M059J (cell line): Measurements from ENCODE around the gene DUSP6. TPM values are rescaled to one million over a fixed set of nuclear protein-coding genes. Genes with fewer than 3 reads are reported as not detected.
A peak's percentile ranks its signal among the peaks of the same experiment; 100 is the strongest.

Experiments used
- DNase-seq: peaks from one replicate; pipeline ENCODE4 v3.0.0-alpha.2; 2012; ENCODE audit warnings: low read depth
- total RNA-seq: library from RNA; depleted of rRNA; stranded (reverse); fragments of >200 nt; shearing (Covaris generic); gene quantifications from 2 replicates; pipeline ENCODE4 v1.2.3, GENCODE V29; 2014

DUSP6 gene
- total RNA-seq, 1 experiment from 2014 or later = 24.0 TPM

DNA sequence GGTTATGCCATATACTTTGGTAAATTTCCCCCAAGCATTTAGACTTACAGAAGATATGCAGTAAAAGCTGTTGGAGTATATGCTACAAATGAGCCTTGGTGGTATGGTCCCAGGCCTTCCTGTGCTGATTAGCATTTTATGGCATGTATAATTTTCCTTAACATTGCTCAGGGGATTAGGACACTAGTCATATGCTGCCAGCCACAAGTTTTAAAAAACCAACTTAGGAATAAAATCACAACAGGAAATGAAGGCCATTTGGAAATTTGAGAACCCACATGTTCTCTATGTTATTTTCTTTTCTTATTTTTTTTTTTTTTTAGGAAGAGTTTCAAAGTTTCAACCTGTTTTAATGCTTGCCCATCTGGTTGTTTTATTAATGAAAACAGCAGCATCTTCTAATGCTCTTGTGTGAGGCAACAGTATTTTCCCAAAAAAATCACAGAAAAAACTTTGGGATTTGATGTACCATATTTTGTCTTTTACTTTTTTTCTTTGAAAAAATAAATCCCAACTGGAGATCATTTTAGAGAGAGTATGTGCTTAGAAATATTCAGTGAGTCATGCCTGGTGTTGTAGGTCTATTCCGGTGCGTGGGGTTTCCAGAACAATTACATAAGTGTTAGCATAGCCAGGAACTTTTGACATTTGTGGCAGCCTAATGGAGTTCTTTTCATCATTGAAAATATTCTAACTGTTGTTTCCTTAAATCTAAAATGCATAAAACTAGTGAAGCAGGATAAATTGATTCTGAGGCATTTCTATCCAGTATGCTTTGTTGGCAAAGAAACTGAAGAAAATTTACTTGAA, 21.7 kb upstream of the DUSP6 start:
- peak; percentile 78 for DNase-seq

DNA sequence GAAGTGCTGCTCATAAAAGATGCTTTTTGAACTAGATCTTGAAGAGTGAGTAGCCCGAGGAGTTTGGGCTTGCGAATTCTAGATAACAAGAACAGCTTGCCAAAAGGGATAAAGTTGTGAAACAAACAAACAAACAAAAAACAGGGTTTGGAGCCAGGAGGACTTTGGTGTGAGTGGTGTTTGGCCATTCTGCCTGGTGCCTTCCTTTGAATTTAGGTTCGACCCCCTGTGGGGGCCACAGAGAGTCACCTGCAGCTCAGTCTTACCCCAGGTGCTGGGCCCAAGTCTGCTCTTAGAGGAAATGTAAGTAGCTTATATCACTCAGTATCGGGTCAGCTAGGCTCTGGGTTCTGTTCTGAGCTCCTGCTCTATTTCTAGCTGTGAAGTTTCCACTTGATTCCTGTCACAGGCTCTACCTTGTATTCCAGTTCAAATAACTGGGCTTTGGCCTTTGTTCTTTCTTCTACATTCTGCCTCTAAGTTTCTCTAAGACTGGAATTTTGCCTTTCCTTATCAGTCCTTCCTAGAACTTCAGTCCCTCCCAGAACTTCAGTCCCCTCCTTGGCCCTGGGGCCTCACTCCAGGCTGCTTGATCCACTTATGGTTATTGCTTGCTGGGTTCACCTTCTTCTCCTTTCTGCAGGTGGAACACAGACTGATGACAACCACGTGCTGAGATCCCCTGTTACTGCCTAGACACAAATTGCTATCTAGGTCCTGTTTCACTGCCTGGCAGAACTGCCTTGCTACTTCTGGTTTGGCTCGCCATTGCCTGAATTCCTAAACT, 20.5 kb upstream of the DUSP6 start:
- DNase-seq = no peak

DNA sequence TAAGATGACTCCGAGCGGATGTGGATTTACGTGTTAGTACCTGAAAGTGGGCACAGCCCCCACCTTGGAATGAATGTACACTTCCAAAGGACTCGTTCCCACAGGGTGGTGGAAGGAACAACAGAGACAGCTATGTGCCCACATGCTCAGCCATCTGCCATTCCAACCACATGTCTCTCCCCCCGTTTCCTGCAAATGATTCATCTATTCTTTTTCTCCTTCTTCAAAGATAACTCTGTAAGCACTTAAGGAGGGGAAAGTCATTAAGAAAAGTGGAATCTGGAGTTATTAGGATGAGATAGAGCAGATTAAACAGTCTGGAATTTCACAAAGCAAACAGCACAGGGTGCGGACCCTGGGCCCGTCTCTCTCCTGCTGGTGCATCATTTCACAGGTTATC, 18.5 kb upstream of the DUSP6 start:
- DNase-seq = peak; percentile 91

DNA sequence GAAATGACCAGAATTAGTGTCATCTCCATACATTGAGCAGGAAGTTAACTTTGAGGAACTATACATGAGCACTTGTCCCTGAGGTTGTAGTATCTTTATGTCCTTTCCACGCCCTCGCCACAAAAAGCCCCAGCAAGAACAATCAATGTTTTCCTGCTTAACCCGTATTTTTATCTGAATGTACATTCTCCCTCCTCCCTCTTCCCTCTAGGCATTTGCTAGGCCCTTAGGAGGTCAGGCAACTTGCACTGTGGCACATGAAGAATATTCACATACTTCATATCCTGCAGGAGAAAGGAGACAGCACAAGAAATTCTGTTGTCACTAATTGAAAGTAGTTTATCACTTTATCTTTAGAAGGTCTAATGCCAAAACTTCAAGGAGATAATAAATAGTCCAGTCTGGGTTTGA, 18.1 kb upstream of the DUSP6 start:
- DNase-seq = no peak

DNA sequence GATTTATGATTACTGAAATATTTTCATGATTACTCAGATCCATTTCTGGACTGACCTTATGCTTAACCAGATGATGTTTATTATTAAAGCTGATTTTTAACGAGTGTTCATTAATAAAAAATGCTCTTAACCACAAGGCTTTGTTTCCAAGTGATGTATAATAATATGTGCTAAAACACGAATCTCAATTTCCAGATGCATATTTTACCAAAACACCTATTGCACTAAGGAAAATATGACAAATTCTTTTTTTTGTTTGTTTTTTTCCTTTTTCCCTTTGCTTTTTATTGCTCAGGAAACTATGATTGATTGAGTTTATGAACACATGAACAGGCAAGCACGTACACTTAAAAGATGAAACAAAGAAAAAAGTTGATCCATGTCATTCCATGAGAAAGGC, 16.9 kb upstream of the DUSP6 start:
- DNase-seq = no peak

DNA sequence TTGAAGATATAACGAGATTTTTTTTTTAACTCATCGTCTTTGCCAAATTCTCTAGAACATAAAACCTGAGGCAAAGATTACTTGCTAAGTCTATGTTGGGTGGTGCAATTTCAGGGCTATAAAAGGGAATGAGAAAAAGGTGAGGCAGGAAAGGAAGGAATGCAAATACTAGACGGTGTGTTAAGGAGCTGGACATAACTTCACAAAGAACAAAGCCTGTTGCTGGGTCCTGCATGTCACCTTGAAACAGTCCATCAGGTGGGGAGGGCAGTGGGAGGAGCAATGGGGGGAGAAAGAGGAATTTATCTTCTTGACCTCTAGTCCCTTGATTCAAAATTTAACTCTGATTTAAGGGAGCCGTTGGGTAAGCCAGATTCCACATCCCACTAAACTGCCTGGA, 16.1 kb upstream of the DUSP6 start:
- no peak for DNase-seq

DNA sequence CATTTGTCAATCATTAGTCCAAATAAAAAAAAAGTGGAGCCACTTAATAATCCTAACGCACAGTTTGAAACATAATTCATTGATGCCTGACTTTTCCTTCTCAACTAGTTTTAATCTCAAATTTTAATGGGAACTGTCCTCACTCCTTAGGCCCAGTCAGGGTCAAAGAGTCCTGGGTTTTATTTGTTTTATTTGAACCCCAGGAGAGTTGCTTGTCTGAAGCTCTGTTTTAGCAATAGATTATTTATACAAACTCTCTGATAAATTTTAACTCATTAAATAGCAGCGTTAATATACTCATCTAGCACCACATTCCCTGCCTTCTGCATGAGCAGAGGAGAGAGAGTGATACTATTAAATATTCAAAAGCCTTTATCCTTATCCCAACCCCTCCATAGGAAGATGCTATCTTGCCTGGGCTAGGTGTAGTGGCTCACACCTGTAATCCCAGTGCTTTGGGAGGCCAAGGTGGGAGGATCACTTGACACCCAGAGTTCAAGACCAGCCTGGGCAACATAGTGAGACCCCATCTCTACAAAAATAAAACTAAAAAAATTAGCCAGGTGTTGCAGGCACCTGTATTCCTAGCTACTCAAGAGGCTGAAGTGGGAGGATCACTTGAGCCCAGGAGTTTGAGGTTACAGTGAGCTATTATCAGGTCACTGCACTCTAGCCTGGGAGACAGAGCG, 14.5 kb upstream of the DUSP6 start:
- no peak for DNase-seq

DNA sequence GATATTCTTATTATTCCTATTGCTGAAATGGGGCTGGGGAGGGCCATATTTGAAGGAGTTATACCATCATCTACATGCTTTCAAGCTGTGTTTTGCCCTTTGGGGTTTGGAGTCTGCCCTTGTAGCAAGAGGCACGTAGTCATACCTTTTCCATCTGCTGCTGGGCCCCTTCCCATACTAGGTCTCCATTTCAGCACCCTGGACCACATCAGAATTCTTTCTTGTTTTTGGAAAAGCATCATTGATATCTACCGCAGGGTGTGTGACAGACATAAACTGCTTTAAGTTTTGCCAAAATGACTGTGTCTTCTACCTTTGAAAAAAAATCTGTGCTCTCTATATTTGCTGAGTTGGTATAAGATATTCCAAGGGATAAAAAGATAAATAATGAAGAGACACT, 12.3 kb upstream of the DUSP6 start:
- no peak for DNase-seq

DNA sequence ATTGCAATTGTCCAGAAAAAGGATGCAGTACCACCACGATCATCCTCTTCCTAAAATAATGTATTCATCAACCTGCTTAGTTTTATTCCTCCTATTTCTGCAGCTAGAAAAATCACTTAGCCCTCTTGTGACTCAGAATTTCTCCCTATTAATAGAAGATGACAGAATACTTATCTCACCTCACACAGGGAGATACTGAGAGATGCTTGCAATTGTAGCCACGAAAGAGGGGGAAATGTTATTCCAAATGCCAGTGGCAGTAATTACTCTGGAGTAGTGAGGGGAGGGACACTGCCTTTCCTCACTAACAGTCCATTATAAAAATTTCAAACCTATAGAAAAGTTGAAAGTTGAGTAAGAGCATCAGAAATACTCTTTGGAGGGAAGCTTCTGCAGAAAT, 11.8 kb upstream of the DUSP6 start:
- DNase-seq = no peak

DNA sequence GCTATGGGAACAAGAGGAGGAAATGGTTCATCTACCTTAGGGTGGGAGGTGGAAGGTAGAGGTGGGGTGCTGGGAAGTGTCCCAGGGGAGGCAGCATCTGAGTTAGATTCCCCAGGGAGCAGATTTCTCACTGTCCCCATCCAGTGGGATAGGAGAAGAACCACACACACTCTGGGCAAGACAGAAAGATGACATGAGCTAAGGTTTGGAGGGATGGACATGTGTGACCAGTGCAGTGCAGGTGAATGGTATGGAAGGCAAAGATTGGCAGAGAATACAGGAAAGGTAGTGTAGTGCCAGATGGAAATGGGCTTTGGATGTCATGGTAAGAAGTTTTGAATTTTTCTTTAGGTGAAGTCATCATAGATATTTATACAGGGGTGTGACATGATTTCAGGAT, 11.3 kb upstream of the DUSP6 start:
- no peak for DNase-seq

DNA sequence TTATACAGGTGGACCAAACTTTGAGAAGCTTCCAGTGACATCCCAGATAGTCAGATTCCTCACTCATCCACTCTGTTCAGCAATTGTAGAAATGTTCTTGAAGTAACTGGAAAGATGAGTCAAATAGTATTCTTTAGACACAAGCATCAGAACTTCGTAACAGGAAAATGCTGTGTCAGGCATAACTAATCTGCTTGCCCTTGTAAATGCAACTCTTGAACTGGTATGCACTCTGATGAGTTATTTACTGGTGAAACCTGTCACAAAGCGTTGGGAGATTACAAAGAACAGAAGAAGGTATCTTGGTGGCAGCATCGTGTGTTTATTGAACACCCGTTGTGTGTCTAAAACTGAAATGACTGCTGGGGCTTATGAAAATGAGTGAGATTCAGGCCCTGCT, 10.8 kb upstream of the DUSP6 start:
- no peak for DNase-seq

DNA sequence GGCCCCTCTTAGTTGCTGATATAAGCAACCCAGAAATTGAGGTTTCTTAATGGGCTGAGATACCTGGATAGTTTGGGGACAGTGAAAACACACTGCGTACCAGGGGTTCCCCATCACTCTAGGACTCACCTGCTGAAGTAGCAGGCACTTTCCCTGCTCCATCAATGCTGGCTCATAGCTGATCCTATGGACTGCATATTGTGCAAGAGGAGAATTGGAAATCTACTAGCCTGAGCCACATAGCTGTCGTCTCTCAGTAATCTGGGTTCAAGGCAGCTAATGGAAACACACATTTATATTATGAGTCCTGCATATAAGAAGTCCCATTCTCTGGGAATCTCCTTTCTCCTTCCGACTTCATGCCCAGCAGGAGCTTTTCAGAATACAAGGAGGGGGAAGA, 7.3 kb upstream of the DUSP6 start:
- DNase-seq = no peak

DNA sequence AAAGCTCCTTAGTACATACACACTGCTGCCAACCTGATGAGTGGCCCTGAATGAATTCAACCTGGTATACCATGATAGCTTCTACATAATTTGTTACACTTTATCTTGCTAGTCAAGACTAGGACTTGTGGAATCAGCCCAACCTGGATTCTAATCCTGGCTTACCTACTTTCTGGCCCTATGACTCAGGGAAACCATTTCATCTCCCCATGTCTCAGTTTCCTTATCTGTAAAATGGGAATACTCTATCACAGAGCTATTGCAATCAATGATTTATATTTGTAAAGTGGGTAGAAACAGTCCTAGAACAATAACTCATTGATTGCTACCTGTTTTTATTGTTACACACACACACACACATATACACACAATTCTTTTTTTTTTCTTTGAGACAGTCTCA, 6.5 kb upstream of the DUSP6 start:
- DNase-seq = no peak

DNA sequence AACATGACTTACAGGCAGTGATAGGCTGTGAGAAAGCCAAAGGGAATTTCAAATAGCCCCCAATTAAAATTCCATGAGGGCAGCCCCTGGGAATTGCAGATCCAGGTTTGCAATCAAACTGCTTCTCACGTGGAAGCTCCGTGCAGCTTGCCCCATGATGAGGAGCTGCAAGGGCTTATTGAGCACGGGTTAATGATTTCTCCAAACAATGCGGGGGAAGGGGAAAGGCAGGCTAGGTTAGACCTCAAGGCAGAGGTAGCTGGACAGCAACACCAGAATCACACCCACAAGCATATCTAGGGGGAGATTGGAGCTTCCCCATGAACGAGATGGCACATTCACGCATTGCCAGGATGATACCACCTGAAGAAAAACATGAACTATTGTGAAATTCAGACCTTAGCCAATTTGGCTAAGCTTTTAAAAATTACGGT, 5.0 kb upstream of the DUSP6 start:
- no peak for DNase-seq

DNA sequence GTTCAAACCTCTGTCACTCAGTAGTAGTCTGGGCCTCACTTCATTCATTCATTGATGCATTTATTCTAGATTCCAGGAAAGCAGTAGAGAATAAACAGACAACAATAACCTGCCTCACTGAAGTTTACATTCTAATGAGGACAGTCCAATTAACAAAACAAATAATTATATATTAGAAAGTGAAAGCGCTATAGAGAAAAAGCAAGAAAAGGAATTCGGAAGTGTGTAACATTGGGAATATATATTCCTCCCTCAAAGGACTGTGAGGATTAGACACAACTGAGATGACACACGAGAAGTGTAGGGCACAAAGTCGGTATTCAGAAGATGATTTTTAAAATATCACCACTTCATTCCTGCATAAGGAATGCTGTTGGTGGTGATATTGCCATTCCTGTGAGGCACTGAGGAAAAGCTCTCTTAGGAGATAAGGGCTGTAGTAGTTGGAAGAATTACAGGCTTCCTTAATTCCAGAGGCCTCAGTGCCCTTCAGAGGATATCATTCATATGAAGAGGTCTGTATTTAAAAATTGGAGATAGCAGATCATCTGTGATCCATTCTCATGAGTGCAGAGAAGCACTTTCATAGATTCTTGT, 3.9 kb upstream of the DUSP6 start:
- no peak for DNase-seq

DNA sequence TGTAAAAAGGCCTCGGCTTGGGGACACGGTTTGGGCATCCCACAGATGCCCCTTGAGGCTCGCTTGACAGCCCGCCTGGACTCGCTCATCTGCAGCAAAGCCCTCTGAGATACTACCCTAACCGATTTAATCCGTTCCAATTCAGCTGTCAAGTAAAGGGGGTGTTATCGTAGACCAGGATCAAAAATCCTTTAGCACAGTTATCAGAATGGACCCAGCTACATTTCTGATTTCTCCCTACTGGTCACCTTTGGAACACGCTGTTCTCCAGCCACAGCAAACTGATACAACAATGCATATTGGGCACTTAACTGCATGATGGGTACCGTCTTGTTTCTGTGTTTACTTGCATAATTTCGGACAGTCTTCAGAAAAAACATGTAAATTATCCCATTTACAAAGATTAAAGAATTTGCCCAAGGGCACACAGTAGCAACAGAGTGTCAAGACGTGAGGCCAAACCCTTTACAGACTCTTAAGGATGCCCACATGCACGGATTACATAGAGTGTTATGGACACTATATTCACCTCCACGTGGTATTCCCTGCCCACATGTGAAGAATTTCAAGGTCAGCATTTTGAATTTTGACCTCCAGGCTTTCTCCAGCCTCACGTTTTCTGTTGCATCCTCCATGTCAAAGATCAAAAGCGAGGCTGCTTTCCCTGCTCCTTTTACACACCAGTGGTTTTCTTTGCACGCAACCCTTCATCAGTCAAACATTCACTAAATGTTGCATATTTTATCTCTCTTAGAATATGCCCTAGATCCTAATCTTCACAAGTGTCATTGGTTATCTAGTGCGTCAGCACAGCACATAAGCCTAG, 3.2 kb upstream of the DUSP6 start:
- no peak for DNase-seq

DNA sequence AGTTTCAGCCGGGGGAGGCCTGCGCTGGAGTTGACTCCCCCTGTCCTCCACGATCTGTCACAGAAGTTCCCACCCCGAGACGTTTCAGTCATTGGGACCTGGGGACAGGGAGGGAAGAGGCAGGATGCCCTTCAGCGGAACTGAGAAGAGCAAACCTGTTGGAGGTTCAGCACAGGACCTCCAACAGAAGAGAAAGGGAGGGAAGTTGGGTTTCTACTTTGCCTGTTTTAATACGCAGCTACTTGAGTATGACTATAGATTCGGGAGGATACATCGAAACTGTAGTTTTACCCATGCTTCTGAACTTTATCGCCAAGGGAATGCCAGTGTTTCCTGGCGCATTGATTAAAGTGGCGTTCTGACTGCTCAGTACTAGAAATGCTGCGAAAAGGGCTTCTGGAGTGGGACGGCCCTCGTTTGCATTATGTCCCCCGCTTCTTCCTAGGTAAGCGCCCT, 2.3 kb upstream of the DUSP6 start:
- DNase-seq = no peak

DNA sequence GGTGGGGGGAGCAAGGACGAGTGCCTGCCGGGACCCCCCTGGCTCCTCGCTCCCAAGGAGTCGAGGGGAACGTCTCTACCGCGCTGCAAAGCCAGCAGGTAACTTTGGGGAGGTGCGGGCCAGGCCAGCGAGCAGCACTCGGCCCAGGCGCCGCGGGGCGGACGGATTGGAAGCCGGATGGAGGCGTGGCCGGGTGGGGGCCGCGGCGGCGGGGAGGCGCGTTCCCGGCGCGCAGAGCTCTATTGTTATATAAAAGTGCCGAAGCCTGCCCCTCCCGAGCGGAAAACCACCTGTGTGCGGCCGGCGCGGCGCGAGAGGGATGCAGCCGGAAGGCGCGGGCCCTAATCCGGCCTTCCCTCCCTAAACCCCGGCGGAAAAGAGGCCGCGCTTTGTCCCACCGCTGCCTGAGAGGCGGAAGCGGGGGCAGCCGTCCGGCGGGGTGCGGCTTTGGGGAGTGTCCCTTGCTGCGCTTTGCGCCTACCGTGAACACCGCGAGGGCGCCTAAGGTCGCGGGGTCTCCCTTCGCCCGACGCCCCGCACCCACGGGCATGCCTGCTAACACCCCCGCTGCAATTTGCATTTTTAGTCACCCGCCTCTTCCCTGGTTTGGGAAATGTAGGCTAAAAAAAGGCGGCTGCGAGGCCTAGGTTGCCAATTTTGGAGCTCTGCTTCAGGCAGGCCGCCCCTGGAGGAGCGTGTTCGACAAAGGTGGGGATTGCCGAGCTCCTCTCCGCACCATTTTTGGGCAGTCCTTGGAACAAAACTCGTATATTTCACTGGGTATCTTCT, 1.7 kb upstream of the DUSP6 start:
- peak; percentile 82 for DNase-seq

DNA sequence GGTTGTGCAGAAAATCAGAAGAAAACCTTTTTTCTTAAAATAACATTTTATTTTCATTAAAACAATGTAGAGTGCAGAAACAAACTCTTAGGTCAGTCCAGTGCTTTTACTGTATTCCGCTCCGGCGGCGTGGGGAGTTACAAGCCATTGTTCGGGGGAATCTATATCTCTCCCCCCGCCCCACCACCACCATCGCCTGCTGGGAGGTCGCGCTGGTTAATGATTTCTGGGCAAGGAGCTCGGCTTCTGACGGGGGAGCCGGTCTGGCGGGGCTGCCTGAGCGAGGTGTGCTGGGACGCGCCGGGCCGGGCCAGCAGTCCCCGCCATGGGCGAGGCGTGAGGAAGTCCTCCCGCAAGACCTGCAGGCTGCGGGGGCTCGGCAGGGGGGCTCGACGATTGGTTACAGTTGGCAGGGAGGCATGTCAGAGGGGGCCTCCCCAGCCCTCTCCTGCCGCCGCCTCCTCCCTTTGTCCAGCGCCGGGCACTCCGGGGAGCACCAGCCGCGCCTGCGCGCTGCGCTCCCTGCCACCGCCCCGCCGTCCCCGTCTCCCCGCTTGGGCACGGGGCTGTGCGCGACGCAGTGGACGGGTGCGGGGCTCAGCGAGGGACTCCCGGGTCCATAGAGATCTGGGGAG, 1.0 kb upstream of the DUSP6 start:
- peak; percentile 74 for DNase-seq

DNA sequence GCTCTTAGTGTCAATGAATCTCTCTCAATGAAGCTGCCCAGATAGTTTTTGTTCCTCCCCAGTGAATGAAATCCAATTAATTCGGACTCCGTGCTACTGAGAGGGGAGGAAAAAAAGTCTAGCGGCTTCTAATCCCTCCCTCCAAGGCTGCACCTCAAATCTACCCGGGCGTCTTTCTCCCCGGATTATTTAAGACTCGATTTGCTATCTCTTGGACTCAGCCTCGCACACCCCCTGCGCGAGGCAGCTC, 134 bp downstream of the DUSP6 start:
- DNase-seq = no peak
